ENCODE results near the gene HPSE2. TPM values are rescaled to one million over a fixed set of nuclear protein-coding genes. Genes with fewer than 3 reads are reported as not detected.
"Not testable (repeated sequence)": the region's sequence is repeated elsewhere in the genome, so short reads cannot be mapped to it uniquely, and the experiment has no call there.

Gene HPSE2
- total RNA-seq, 1 donor from 2014 or later = not detected

- no peak for DNase-seq (ENCODE audit: low read depth)
These were observed 314.3 kb downstream of the HPSE2 start for GRCh38 chr10:98921316-98921715.

DNA sequence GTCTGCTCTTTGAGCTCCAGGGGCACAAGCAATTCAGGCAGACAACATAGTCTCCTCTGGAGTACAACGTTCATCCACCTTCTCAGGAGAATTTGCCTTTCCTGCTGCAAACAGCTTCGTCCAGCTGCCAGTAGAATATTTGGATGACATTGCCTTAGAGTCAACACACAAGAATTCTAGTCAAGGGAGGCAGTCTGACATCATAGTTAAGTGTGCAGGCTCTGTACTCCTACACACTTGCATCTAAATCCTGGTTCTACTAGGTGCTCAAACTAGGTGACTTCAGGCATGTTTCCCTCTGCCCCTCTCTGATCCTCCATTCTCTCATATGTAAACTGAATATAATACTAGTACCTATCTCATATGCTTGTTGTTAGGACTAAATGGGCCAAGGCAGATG lies 314.8 kb downstream of the HPSE2 start:
- no peak for DNase-seq (ENCODE audit: low read depth)

DNA sequence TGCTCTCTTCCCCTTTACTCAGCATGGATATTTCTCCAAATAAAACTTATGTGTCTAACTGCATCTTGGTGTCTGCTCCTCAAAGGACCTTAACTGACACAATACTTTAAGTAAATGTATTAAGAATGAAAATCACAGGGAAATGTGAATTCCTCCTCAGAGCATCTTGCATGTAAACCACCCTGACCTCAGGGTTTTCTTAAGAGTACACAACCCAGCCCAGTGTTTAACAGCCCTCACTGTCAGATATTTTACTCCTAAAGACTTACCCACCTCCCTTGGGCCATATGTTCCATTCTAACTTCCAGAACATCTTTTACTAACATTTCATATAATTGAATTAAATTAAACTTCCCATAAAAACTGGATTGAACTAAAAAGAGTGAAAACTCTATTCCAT lies 315.3 kb downstream of the HPSE2 start:
- DNase-seq (ENCODE audit: low read depth) = no peak

DNA sequence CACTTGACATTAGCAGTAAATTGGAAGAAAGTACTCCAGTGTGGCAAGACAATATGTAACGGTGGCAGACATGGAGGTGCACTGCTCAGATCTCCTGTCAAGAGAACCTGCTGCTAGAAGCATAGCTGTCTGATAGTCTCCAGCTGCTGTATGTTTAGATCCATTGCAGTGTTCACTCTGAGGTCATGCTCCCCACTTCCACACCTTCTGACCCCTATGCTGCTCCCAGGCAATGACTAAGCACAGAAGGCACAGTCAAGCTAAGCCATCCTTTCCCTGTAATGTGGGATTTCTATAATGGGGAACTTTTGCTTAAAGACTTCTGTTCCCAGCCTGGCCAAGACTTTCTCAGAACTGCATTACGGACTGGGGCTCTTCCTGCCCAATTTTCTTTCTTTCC lies 315.8 kb downstream of the HPSE2 start:
- DNase-seq (ENCODE audit: low read depth) = no peak

DNA sequence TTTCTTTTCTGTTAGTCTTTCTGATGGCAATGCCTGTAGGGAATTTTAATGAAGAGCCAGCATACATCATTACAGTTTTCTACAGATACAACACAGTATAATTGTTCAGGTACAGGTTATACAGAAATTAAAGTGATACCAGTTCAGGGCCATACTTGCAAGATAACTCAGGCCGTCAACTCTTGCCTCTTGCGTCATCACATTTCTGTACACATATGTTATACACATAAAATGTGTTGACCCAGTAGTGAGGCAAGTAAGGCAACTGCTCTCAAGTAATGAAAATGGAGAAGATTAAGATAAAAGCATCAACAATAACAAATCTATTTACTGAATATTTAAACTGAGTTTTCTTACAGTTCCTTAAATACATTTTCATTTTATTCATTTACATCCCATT lies 317.8 kb downstream of the HPSE2 start:
- no peak for DNase-seq (ENCODE audit: low read depth)

DNA sequence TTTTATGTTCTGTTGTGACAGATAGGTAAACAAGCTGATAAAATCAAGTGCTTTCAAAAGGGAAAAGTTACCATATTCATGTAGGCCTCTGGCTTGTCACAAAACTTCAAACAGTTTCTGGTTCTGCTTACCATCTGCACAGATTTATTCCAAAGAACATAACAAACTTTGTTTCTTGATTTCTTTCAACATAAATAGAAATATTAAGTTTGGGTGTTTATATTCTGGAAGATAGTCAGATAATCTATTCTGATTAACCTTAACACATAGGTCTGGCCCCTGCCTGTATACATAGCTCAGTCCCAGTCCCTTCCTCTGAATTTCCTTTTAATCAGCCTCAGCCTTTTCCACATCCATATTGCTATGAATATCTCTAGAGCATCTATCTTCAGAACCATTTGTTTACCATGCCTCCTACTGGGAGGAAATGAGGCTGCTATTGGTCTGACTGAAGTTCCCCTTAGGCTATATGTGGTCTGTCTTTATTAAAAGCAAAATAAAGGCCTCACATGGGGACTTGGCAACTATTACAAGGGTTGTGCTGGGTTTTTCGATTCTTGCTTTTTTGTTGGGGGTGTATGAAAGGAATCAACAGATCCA lies 319.0 kb downstream of the HPSE2 start:
- DNase-seq (ENCODE audit: low read depth) = no peak

DNA sequence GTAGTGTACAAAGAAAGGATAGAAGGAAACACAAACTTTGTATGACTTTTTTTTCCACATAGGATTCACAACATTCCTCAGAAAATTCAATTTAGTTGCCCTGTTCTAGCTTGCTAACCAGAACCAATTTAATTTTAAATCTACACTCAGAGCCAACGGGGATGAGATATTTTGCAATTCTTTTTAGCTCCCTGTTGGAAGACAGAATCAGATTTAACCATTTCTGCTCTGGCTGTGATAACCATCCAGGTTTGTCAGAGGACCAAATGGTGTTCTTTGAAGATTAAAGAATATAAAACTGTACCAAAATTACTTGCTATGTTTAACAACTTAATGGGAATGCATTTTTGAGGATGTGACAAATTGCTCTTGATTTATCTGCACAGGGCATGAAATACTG lies 319.7 kb downstream of the HPSE2 start:
- DNase-seq (ENCODE audit: low read depth) = no peak

- no peak for DNase-seq (ENCODE audit: low read depth)
These were observed 325.1 kb downstream of the HPSE2 start for GRCh38 chr10:98910546-98910945.

GRCh38 chr10:98910048-98910447 lies 325.6 kb downstream of the HPSE2 start:
- DNase-seq (ENCODE audit: low read depth) = no peak

- DNase-seq (ENCODE audit: low read depth) = no peak
These were observed 326.8 kb downstream of the HPSE2 start for GRCh38 chr10:98908868-98909267.

DNA sequence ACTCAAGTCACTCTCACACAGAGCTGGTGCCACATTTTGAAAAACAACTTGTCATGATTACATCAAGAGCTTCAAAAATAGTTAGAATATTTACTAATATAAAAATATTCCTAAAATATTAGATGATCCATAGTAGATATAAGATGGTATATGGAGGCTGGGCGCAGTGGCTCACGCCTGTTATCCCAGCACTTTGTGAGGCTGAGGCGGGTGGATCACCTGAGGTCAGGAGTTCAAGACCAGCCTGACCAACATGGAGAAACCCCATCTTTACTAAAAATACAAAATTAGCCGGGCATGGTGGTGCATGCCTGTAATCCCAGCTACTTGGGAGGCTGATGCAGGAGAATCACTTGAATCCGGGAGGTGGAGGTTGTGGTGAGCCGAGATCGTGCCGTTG lies 327.4 kb downstream of the HPSE2 start:
- DNase-seq (ENCODE audit: low read depth) = not testable (repeated sequence)

DNA sequence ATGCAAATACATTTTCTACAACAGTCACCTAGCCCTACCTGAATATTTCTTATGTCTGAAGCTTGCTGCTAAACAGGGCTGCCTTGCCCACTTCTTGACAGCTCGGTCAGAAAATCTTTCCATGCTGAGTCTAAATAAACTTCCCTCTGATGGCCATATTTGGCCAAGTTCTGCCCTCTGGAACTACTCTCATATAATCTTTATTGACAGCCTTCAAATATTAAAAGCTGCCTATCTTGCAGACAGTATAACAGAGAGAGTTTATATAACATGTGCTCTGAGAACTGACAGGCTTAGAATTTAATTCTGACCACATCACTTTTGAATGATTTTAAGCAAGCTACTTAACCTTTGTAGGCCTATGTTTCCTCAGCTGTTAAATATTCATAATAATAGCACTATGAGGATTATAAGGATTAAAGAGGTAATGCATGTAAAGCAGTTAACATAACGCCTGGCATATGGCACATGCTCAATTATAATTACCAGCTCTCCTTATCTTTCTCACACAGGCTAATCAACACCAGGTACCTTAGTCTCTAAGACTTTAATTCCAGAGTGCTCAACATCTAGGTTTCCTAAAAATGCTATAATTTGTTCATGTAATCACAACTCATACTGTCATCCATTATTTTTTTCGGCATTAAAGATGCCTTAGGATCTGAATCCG lies 334.1 kb downstream of the HPSE2 start:
- DNase-seq (ENCODE audit: low read depth) = no peak

DNA sequence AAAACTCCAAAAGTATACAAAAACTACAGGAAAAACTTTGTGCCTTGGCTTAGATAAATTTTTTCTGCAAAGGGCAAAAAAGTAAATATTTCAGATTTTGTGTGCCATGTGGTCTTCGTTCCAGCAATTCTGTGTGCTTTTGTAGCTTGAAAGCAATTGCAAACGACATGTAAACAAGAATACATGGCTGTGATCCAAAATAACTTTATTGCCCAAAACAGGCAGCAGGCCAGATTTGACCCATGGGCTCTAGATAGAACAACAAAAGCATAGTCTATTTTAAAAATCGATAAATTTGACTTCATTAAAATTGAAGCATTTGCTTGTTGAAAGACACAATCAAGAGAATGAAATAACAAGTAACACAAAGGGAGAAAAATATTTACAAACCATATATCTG lies 336.6 kb downstream of the HPSE2 start:
- DNase-seq (ENCODE audit: low read depth) = no peak

DNA sequence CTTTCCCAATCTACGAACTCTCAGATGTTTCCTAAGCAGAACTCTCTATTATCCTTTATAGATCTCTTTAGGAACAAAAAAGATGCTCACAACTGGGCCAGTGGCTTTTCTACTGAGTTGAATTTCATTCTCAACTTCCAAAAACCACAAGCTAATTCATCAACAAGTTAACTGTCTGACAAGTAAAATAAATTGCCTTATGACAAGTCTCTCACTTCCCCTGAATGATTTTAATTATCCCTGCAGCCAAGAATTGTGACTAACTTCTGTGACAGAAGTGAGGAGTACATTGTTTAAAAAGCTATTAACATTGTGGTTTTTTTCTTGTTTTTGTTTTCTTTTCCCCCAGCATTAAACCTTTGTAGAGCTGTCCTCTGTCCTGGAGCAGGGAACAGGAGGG lies 343.1 kb downstream of the HPSE2 start:
- DNase-seq (ENCODE audit: low read depth) = no peak

DNA sequence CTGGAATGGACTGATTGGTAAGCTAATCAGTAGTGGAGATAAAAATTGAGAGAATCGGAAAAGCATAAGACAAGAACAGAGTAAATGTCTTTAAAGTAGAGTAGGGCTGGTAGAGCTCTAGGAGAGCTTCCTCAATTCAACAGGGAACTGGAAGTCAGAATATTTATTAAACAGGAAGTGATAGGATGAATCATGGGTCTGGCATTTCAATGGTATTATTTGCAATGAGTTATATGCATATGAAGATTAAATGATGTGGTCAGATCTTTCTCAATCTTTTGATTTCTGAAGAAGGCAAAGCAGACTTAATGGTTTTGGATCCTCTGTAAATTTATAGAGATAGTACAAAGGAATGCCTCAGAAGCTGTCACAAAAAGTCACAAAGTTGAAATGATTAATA lies 349.0 kb downstream of the HPSE2 start:
- DNase-seq (ENCODE audit: low read depth) = no peak

DNA sequence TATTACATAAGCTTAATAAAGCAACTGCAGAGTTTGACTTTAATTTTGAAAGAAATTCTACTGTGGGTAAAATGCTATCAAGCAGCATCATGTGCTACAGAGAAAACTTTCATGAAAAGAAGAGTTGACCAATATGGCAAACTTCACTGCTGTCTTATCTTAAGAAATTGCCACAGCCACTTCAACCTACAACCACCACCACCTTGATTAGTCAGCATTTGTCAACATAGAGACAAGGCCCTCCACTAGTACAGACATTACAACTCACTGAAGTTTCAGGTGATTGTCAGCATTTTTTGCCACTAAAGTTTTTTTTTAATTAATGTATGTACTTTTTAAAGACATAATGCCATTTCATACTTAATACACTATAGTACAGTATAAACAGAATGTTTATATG lies 350.3 kb downstream of the HPSE2 start:
- no peak for DNase-seq (ENCODE audit: low read depth)

DNA sequence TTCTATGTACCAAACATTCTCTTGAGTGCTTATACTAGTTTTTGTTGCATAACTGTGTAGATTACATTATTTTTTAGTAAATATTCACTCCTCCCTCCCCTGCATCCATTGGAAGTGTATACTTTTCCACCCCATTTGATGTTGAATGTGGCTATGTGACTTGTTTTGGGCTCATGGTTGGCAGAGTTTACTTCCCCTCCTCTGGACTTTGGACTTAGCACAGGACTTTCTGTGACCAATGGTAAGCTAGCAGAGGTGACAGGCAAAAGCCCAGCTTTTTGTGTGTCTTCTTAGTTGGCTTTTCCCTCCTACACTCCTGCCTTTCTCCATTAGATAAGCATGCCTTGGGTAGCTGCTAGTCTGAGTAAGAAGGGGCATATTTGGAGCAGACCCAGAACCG lies 353.9 kb downstream of the HPSE2 start:
- DNase-seq (ENCODE audit: low read depth) = no peak

GRCh38 chr10:98880971-98881370 lies 354.7 kb downstream of the HPSE2 start:
- no peak for DNase-seq (ENCODE audit: low read depth)

GRCh38 chr10:98878921-98879320 lies 356.7 kb downstream of the HPSE2 start:
- DNase-seq (ENCODE audit: low read depth) = no peak

- DNase-seq (ENCODE audit: low read depth) = no peak
These were observed 357.2 kb downstream of the HPSE2 start for GRCh38 chr10:98878418-98878817.

DNA sequence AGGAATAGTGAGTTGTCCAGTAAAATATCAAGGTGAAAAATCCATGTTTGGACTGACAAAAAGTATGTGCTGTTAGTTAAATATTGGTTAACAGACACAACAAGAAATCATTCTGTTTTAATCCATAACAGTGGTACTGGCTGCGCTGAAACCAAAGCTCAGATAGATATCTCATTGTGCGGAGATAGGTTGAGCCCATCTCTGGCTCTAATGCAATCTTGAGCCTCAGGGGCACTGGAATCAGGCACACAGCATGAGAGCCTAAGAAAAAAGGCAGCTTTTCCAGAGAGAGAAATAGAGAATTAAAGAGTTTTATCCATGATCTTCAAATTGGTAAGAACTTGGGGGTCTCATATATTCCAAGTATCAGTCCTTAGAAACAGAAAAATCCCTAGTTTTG lies 373.7 kb downstream of the HPSE2 start:
- DNase-seq (ENCODE audit: low read depth) = no peak

- DNase-seq (ENCODE audit: low read depth) = no peak
These were observed 377.1 kb downstream of the HPSE2 start for GRCh38 chr10:98858525-98858924.

DNA sequence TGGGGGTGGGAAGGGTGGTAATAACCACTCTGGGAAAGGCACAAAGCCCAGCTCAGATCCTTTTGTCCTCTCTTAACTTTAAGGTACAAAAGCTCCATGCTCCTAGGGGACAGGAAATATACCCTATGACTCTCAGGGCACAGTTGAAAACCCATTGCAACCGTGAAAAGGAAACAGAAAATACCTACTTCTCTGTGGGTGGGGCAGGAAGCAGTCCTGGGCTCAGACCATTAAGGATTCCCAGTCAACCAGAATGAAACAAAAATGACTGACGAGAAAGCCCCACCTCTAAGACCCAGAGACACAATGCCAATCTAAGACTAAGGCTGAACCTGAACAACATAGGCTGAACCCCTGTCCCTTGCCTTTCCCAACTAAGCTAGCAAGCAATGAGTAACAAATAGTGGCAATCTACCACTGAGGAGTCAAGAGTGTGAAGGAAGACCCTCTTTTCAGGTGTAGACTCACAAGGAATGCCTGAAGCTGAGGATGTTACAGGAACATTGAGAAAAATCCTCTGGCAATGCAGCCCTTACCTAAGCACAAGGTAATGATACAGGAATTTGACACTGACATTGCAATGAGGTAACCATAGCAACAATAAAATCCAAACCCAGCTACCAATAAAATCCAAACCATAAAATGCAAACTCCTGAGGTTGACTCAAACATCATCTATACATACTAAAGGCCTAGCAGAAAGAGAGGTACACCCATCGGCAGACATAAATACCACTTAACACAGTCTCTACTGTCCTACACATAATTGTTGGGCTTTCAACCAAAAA lies 380.1 kb downstream of the HPSE2 start:
- DNase-seq (ENCODE audit: low read depth) = no peak
